ENCODE results near the gene LHPP. TPM values are rescaled to one million over a fixed set of nuclear protein-coding genes. Genes with fewer than 3 reads are reported as not detected.

LHPP gene
- total and polyA plus RNA-seq, 2 experiments from 2014 or later, result 27.4 to 40.2 TPM

- Histone ChIP-seq H3K36me3 (ENCODE audit: insufficient read depth) (no peaks in the 10 kb centered on the region), H4K20me1 (replicated peaks; ENCODE audit: insufficient read depth) (no peaks in the 10 kb centered on the region), H3K9me2 (ENCODE audit: insufficient read depth) (no peaks in the 10 kb centered on the region), H3K4me1 (ENCODE audit: insufficient read depth) (peaks cover 2% of the 10 kb centered on the region; the same call in 1 of the 2 replicates), H3K4me3 (no peak overlapping the region), H3K27ac (ENCODE audit: low read depth) (no peak overlapping the region), H3F3A (replicated peaks; ENCODE audit: low read depth) (0 out of 2 replicates have a peak, but pooled peaks cover 4% of the 10 kb centered on the region), H2AFZ (no peak overlapping the region), H3K27me3 (ENCODE audit: insufficient read depth) (no peaks in the 10 kb centered on the region), H3K79me2 (replicated peaks; ENCODE audit: insufficient read depth) (no peaks in the 10 kb centered on the region), H3K4me2 (no peak overlapping the region)
- H3K4me3 Mint-ChIP-seq, result no peak overlapping the region
- H3K36me3 Mint-ChIP-seq (ENCODE audit: low read depth), result no peaks in the 10 kb centered on the region
- no peak overlapping the region for H3K27ac Mint-ChIP-seq
- no peak for ATAC-seq
- peaks cover 3% of the 10 kb centered on the region; the same call in 2 of the 3 replicates for H3K9me3 Mint-ChIP-seq
- H3K4me1 Mint-ChIP-seq, result peaks cover 16% of the 10 kb centered on the region
- peaks cover 16% of the 10 kb centered on the region for H3K27me3 Mint-ChIP-seq (ENCODE audit: insufficient read depth, low read depth, poor library complexity)
- DNase-seq (ENCODE audit: low spot score), result no peak
- TF ChIP-seq STAT1 (IDR thresholded peaks at IDR 0.05; ENCODE audit: unreplicated experiment) (no peak), CREB1 (CRISPR knock-in tag; IDR thresholded peaks at IDR 0.05; ENCODE audit: low read depth) (no peak)
Observed at GRCh38 chr10:124563320-124564040, 101.9 kb downstream of the LHPP start.

DNA sequence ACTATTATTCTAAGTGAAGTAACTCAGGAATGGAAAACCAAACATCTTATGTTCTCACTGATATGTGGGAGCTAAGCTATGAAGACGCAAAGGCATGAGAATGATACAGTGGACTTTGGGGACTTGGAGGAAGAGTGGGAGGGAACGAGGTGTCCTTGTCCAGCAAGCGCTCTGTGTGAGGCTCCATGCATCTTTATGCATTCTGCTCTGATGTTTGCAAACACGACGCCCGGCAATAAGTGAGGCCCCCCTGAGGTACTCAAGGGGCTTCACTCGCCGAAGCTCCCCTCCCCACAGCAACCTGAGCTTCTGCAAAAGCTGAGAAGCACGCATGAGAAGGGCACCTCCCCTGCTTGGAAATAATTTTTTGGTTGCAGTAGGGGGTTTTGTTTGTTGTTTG lies 103.3 kb downstream of the LHPP start:
- no peaks in the 10 kb centered on the region for H3K36me3 Mint-ChIP-seq (ENCODE audit: low read depth)
- H3K9me3 Mint-ChIP-seq, result peaks cover 3% of the 10 kb centered on the region; the same call in 2 of the 3 replicates
- Histone ChIP-seq H3K27me3 (ENCODE audit: insufficient read depth) (no peaks in the 10 kb centered on the region), H3K4me3 (no peak overlapping the region), H3K4me1 (ENCODE audit: insufficient read depth) (peaks cover 2% of the 10 kb centered on the region; the same call in 1 of the 2 replicates), H4K20me1 (replicated peaks; ENCODE audit: insufficient read depth) (no peaks in the 10 kb centered on the region), H3K79me2 (replicated peaks; ENCODE audit: insufficient read depth) (no peaks in the 10 kb centered on the region), H2AFZ (peak overlapping the region; percentile 52; the same call in 1 of the 2 replicates), H3K9me2 (ENCODE audit: insufficient read depth) (no peaks in the 10 kb centered on the region), H3K4me2 (peak overlapping the region; percentile 39; the same call in 1 of the 2 replicates), H3F3A (replicated peaks; ENCODE audit: low read depth) (0 out of 2 replicates have a peak, but pooled peaks cover 4% of the 10 kb centered on the region), H3K27ac (ENCODE audit: low read depth) (no peak overlapping the region), H3K36me3 (ENCODE audit: insufficient read depth) (no peaks in the 10 kb centered on the region)
- ATAC-seq, result no peak
- peak overlapping the region; percentile 48; the same call in 1 of the 2 replicates for H3K27ac Mint-ChIP-seq
- peaks cover 16% of the 10 kb centered on the region for H3K4me1 Mint-ChIP-seq
- peaks cover 16% of the 10 kb centered on the region for H3K27me3 Mint-ChIP-seq (ENCODE audit: insufficient read depth, low read depth, poor library complexity)
- no peak overlapping the region; the same call in 2 of the 3 replicates for H3K4me3 Mint-ChIP-seq
- DNase-seq (ENCODE audit: low spot score), result no peak
- TF ChIP-seq EZH2 (IDR thresholded peaks at IDR 0.05; ENCODE audit: low read depth, unreplicated experiment) (no peak), ETS1 (IDR thresholded peaks at IDR 0.05) (no peak), STAT1 (IDR thresholded peaks at IDR 0.05; ENCODE audit: unreplicated experiment) (no peak), EZH2phosphoT487 (IDR thresholded peaks at IDR 0.05; ENCODE audit: unreplicated experiment) (no peak), NANOG (IDR thresholded peaks at IDR 0.05; ENCODE audit: borderline replicate concordance) (no peak), CREB1 (CRISPR knock-in tag; IDR thresholded peaks at IDR 0.05; ENCODE audit: low read depth) (no peak), POLR2AphosphoS5 (IDR thresholded peaks at IDR 0.05; ENCODE audit: low read depth) (no peak), ZNF331 (CRISPR knock-in tag; IDR thresholded peaks at IDR 0.05; ENCODE audit: low read depth) (no peak), REST (IDR thresholded peaks at IDR 0.05; ENCODE audit: unreplicated experiment) (no peak)
- TF ChIP-seq, protein P1, sequence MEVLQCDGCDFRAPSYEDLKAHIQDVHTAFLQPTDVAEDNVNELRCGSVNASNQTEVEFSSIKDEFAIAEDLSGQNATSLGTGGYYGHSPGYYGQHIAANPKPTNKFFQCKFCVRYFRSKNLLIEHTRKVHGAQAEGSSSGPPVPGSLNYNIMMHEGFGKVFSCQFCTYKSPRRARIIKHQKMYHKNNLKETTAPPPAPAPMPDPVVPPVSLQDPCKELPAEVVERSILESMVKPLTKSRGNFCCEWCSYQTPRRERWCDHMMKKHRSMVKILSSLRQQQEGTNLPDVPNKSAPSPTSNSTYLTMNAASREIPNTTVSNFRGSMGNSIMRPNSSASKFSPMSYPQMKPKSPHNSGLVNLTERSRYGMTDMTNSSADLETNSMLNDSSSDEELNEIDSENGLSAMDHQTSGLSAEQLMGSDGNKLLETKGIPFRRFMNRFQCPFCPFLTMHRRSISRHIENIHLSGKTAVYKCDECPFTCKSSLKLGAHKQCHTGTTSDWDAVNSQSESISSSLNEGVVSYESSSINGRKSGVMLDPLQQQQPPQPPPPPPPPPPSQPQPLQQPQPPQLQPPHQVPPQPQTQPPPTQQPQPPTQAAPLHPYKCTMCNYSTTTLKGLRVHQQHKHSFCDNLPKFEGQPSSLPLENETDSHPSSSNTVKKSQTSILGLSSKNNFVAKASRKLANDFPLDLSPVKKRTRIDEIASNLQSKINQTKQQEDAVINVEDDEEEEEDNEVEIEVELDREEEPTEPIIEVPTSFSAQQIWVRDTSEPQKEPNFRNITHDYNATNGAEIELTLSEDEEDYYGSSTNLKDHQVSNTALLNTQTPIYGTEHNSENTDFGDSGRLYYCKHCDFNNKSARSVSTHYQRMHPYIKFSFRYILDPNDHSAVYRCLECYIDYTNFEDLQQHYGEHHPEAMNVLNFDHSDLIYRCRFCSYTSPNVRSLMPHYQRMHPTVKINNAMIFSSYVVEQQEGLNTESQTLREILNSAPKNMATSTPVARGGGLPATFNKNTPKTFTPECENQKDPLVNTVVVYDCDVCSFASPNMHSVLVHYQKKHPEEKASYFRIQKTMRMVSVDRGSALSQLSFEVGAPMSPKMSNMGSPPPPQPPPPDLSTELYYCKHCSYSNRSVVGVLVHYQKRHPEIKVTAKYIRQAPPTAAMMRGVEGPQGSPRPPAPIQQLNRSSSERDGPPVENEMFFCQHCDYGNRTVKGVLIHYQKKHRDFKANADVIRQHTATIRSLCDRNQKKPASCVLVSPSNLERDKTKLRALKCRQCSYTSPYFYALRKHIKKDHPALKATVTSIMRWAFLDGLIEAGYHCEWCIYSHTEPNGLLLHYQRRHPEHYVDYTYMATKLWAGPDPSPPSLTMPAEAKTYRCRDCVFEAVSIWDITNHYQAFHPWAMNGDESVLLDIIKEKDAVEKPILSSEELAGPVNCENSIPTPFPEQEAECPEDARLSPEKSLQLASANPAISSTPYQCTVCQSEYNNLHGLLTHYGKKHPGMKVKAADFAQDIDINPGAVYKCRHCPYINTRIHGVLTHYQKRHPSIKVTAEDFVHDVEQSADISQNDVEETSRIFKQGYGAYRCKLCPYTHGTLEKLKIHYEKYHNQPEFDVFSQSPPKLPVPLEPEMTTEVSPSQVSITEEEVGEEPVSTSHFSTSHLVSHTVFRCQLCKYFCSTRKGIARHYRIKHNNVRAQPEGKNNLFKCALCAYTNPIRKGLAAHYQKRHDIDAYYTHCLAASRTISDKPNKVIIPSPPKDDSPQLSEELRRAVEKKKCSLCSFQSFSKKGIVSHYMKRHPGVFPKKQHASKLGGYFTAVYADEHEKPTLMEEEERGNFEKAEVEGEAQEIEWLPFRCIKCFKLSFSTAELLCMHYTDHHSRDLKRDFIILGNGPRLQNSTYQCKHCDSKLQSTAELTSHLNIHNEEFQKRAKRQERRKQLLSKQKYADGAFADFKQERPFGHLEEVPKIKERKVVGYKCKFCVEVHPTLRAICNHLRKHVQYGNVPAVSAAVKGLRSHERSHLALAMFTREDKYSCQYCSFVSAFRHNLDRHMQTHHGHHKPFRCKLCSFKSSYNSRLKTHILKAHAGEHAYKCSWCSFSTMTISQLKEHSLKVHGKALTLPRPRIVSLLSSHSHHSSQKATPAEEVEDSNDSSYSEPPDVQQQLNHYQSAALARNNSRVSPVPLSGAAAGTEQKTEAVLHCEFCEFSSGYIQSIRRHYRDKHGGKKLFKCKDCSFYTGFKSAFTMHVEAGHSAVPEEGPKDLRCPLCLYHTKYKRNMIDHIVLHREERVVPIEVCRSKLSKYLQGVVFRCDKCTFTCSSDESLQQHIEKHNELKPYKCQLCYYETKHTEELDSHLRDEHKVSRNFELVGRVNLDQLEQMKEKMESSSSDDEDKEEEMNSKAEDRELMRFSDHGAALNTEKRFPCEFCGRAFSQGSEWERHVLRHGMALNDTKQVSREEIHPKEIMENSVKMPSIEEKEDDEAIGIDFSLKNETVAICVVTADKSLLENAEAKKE (CRISPR knock-in tag; IDR thresholded peaks at IDR 0.05), result no peak

All from GM23338 (cell line).